GM21390 (cell line): ENCODE measurements around the gene KRTCAP2.
A peak's percentile ranks its signal among the peaks of the same experiment; 100 is the strongest.
"Not testable (repeated sequence)": the region's sequence is repeated elsewhere in the genome, so short reads cannot be mapped to it uniquely, and the experiment has no call there.

ENCODE experiments used
- ATAC-seq: cut with Tn5 transposase; IDR thresholded peaks from one replicate; pipeline ENCODE4 v1.9.1; 2021; ENCODE audit not compliant: unreplicated experiment

Gene KRTCAP2

GRCh38 chr1:155170101-155170785 lies 2.9 kb downstream of the KRTCAP2 start:
- no peak for ATAC-seq

GRCh38 chr1:155169541-155169940 lies 3.6 kb downstream of the KRTCAP2 start:
- ATAC-seq = no peak

GRCh38 chr1:155168456-155169210 lies 4.5 kb downstream of the KRTCAP2 start:
- ATAC-seq = no peak

GRCh38 chr1:155168105-155168445 lies 5.0 kb downstream of the KRTCAP2 start:
- not testable (repeated sequence) for ATAC-seq

GRCh38 chr1:155167166-155168104 lies 5.7 kb downstream of the KRTCAP2 start:
- no peak for ATAC-seq

- ATAC-seq = no peak
Measured at GRCh38 chr1:155166471-155167165, 6.5 kb downstream of the KRTCAP2 start.

- ATAC-seq = no peak
Measured at GRCh38 chr1:155166051-155166470, 7.0 kb downstream of the KRTCAP2 start.

DNA sequence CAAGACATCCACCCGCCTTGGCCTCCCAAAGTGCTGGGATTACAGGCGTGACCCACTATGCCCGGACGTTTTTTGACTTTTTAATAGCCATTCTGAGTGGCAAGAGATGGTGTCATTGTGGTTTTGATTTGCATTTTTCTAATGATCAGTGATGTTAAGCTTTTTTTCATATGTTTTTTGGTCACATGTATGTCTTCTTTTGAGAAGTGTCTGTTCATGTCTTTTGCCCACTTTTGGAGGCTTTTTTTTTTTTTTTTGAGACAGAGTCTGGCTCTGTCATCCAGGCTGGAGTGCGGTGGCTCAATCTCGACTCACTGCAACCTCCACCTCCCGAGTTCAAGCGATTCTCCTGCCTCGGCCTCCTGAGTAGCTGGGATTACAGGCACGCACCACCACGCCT lies 8.5 kb downstream of the KRTCAP2 start:
- not testable (repeated sequence) for ATAC-seq

GRCh38 chr1:155163785-155164184 lies 9.3 kb downstream of the KRTCAP2 start:
- ATAC-seq = not testable (repeated sequence)

- not testable (repeated sequence) for ATAC-seq
Measured at GRCh38 chr1:155162631-155163030, 10.5 kb downstream of the KRTCAP2 start.

GRCh38 chr1:155160128-155160527 lies 13.0 kb downstream of the KRTCAP2 start:
- ATAC-seq = no peak

DNA sequence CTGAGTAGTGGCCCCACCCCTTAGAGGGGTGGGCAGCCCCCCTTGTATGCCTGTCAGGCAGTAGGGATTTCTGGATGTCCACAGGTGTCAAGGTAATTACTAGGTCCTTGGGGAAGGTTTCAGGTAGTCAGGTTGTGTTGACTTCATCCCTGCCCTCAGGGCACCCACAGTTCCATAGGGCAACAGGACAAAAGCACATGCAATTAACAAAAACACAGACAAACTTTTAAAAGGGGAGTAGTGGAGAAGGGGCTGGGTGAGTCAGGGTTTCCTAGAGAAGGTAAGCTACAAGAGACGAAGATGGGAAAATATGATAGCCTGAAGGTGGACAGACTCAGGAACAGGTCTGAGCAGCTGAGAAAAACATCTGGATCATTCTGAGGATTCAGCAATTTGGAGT lies 14.1 kb downstream of the KRTCAP2 start:
- no peak for ATAC-seq

DNA sequence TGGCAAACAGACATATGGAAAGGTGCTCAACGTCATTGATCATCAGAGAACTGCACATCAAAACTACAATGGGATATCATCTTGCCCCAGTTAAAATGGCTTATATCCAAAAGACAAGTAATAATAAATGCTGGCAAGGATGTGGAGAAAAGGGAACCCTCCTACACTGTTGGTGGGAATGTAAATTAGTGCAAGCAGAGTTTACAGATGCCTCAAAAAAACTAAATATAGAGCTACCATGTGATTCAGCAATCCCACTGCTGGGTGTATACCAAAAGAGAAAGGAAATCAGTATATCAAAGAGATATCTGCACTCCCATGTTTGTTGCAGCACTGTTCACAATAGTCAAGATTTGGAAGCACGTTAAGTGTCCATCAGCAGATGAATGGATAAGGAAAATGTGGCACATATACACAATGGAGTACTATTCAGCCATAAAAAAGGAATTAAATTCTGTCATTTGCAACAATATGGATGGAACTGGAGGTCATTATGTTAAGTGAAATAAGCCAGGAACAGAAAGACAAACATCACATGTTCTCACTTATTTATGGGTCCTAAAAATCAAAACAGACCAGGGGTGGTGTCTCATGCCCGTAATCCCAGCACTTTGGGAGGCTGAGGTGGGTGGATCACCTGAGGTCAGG lies 17.0 kb downstream of the KRTCAP2 start:
- not testable (repeated sequence) for ATAC-seq

DNA sequence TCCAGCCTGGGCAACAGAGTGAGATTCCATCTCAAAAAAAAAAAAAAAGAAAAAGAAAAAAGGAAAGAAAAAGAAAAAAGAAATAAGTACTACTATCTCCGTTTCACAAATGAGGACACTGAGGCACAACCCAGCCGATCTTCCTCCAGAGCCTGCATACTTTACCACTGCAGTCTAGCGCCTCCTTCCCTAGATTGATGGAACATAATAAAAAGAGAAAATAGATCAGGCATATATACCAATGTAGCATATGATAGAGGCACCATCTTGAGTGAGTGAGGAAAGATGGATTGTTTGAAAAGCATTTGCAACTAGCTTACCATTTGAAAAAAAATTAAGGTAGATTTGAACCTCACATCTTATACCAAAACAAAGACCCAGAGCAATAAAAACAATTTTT lies 27.6 kb downstream of the KRTCAP2 start:
- no peak for ATAC-seq

GRCh38 chr1:155141749-155142148 lies 31.4 kb downstream of the KRTCAP2 start:
- no peak for ATAC-seq

- ATAC-seq = no peak
Measured at GRCh38 chr1:155140630-155140953, 32.5 kb downstream of the KRTCAP2 start.

- peak; percentile 56 for ATAC-seq
Measured at GRCh38 chr1:155139895-155140629, 33.0 kb downstream of the KRTCAP2 start, which contains the start of gene DPM3. TSS of gene DPM3 (minus strand) at chr1:155140531. CDS start at chr1:155140240, 291 bp downstream.

GRCh38 chr1:155137154-155137949 lies 35.8 kb downstream of the KRTCAP2 start:
- no peak for ATAC-seq

DNA sequence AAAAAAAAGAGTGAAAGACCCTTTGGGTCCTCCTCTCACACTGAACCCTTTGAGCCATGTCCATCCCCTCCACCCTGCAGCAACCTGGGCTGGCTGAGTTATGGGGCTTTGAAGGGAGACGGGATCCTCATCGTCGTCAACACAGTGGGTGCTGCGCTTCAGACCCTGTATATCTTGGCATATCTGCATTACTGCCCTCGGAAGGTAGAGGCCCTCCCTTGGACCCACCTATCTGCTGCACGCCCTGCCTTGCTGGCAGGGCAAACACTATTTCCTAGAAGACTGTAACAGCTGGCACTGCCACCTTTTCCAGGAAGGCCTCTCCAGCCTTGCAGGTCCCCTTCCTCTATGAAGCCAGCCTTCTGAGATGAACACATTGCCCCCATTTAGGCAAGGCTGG lies 36.4 kb downstream of the KRTCAP2 start:
- ATAC-seq = no peak
